ENCODE data around the gene SLC39A5.

Gene SLC39A5

GRCh38 chr12:56202838-56203237 is 27.0 kb upstream of the SLC39A5 start:
- TF ChIP-seq CTCF (IDR thresholded peaks at IDR 0.05), result no peak
- Histone ChIP-seq H3K4me3 (no peak overlapping the region), H3K27ac (no peak overlapping the region)
- DNase-seq (ENCODE audit: low spot score), result no peak

GRCh38 chr12:56204275-56204674 is 25.6 kb upstream of the SLC39A5 start:
- Histone ChIP-seq H3K27ac (no peak overlapping the region), H3K4me3 (no peak overlapping the region)
- DNase-seq (ENCODE audit: low spot score), result no peak
- no peak for TF ChIP-seq CTCF (IDR thresholded peaks at IDR 0.05)

GRCh38 chr12:56205445-56205844 is 24.4 kb upstream of the SLC39A5 start:
- no peak for DNase-seq (ENCODE audit: low spot score)
- H3K4me3 ChIP-seq, result no peak overlapping the region
- peak overlapping the region in 1 of 2 donors; percentile 30 for H3K27ac ChIP-seq
- TF ChIP-seq CTCF (IDR thresholded peaks at IDR 0.05), result no peak

- peak overlapping the region in 1 of 2 donors; percentile 30 for H3K27ac ChIP-seq
- peak; percentile 32 for TF ChIP-seq CTCF (IDR thresholded peaks at IDR 0.05)
- H3K4me3 ChIP-seq, result no peak overlapping the region
- no peak for DNase-seq (ENCODE audit: low spot score)
These were observed 23.2 kb upstream of the SLC39A5 start for GRCh38 chr12:56206452-56207166.

- DNase-seq (ENCODE audit: low spot score), result no peak
- TF ChIP-seq CTCF (IDR thresholded peaks at IDR 0.05), result no peak
- Histone ChIP-seq H3K4me3 (no peak overlapping the region), H3K27ac (no peak overlapping the region)
These were observed 21.8 kb upstream of the SLC39A5 start for GRCh38 chr12:56208006-56208405.

- DNase-seq (ENCODE audit: low spot score), result no peak
- Histone ChIP-seq H3K4me3 (no peak overlapping the region), H3K27ac (no peak overlapping the region)
- no peak for TF ChIP-seq CTCF (IDR thresholded peaks at IDR 0.05)
These were observed 17.5 kb upstream of the SLC39A5 start for GRCh38 chr12:56212361-56212760.

- H3K4me3 ChIP-seq, result no peak overlapping the region
These were observed 16.0 kb upstream of the SLC39A5 start for GRCh38 chr12:56213878-56214277.

More at GRCh38 chr12:56213878-56214277, 16.0 kb upstream of the SLC39A5 start:
- no peak for DNase-seq (ENCODE audit: low spot score)
- no peak for TF ChIP-seq CTCF (IDR thresholded peaks at IDR 0.05)
- no peak overlapping the region for H3K27ac ChIP-seq

All from coronary artery (tissue), 2 donors.